ENCODE data around the gene FOXP2.
"Not testable (repeated sequence)": the region's sequence is repeated elsewhere in the genome, so short reads cannot be mapped to it uniquely, and the experiment has no call there.

The FOXP2 gene

GRCh38 chr7:114504586-114504985 is 90.0 kb downstream of the FOXP2 start:
- no peaks in the 10 kb centered on the region for H3K9me3 ChIP-seq (ENCODE audit: low read length)
- no peaks in the 10 kb centered on the region for H3K4me1 ChIP-seq (ENCODE audit: insufficient read depth, low read length, severe bottlenecking)
- H3K27me3 ChIP-seq (ENCODE audit: insufficient read depth, low read length) = no peaks in the 10 kb centered on the region
- no peak overlapping the region for H3K4me3 ChIP-seq (ENCODE audit: low read depth, low read length, poor library complexity, severe bottlenecking)
- no peaks in the 10 kb centered on the region for H4K20me1 ChIP-seq (ENCODE audit: insufficient read depth, low read length)
- H3K27ac ChIP-seq (ENCODE audit: low read depth, low read length, poor library complexity, severe bottlenecking) = no peak overlapping the region
- TF ChIP-seq EZH2 (IDR thresholded peaks at IDR 0.05; ENCODE audit: borderline replicate concordance, low read length) (no peak), CTCF (IDR thresholded peaks at IDR 0.05; ENCODE audit: low read length) (no peak)
- H3K36me3 ChIP-seq (ENCODE audit: insufficient read depth, low read length) = no peaks in the 10 kb centered on the region
- H3K4me2 ChIP-seq (ENCODE audit: low read length) = no peak overlapping the region
- H3K79me2 ChIP-seq (ENCODE audit: insufficient read depth, low read length) = no peaks in the 10 kb centered on the region
- no peaks in the 10 kb centered on the region for H3F3A ChIP-seq (ENCODE audit: insufficient read depth, low read length)
- H3K9me2 ChIP-seq (ENCODE audit: low read depth, low read length) = no peaks in the 10 kb centered on the region
- no peak overlapping the region for H2AFZ ChIP-seq (ENCODE audit: low read length)
- H3K9ac ChIP-seq (ENCODE audit: low read length) = no peak overlapping the region

- Histone ChIP-seq H2AFZ (ENCODE audit: low read length) (no peak overlapping the region), H3F3A (ENCODE audit: insufficient read depth, low read length) (no peaks in the 10 kb centered on the region), H3K4me1 (ENCODE audit: insufficient read depth, low read length, severe bottlenecking) (no peaks in the 10 kb centered on the region), H3K79me2 (ENCODE audit: insufficient read depth, low read length) (no peaks in the 10 kb centered on the region), H4K20me1 (ENCODE audit: insufficient read depth, low read length) (no peaks in the 10 kb centered on the region), H3K9ac (ENCODE audit: low read length) (no peak overlapping the region), H3K4me2 (ENCODE audit: low read length) (no peak overlapping the region), H3K36me3 (ENCODE audit: insufficient read depth, low read length) (no peaks in the 10 kb centered on the region), H3K27ac (ENCODE audit: low read depth, low read length, poor library complexity, severe bottlenecking) (no peak overlapping the region), H3K9me2 (ENCODE audit: low read depth, low read length) (peaks cover 8% of the 10 kb centered on the region; the same call in 1 of the 2 replicates), H3K4me3 (ENCODE audit: low read depth, low read length, poor library complexity, severe bottlenecking) (no peak overlapping the region), H3K9me3 (ENCODE audit: low read length) (no peaks in the 10 kb centered on the region), H3K27me3 (ENCODE audit: insufficient read depth, low read length) (no peaks in the 10 kb centered on the region)
- TF ChIP-seq CTCF (IDR thresholded peaks at IDR 0.05; ENCODE audit: low read length) (no peak), EZH2 (IDR thresholded peaks at IDR 0.05; ENCODE audit: borderline replicate concordance, low read length) (no peak)
These were observed 92.8 kb downstream of the FOXP2 start for GRCh38 chr7:114507381-114507780.

GRCh38 chr7:114508086-114508485 is 93.5 kb downstream of the FOXP2 start:
- H3K9me3 ChIP-seq (ENCODE audit: low read length) = no peaks in the 10 kb centered on the region
- H3K36me3 ChIP-seq (ENCODE audit: insufficient read depth, low read length) = no peaks in the 10 kb centered on the region
- no peaks in the 10 kb centered on the region for H3K4me1 ChIP-seq (ENCODE audit: insufficient read depth, low read length, severe bottlenecking)
- peaks cover 8% of the 10 kb centered on the region; the same call in 1 of the 2 replicates for H3K9me2 ChIP-seq (ENCODE audit: low read depth, low read length)
- no peaks in the 10 kb centered on the region for H4K20me1 ChIP-seq (ENCODE audit: insufficient read depth, low read length)
- no peaks in the 10 kb centered on the region for H3F3A ChIP-seq (ENCODE audit: insufficient read depth, low read length)
- TF ChIP-seq EZH2 (IDR thresholded peaks at IDR 0.05; ENCODE audit: borderline replicate concordance, low read length) = no peak
- TF ChIP-seq CTCF (IDR thresholded peaks at IDR 0.05; ENCODE audit: low read length) = no peak
- no peak overlapping the region for H3K4me3 ChIP-seq (ENCODE audit: low read depth, low read length, poor library complexity, severe bottlenecking)
- H3K79me2 ChIP-seq (ENCODE audit: insufficient read depth, low read length) = no peaks in the 10 kb centered on the region
- no peak overlapping the region for H3K27ac ChIP-seq (ENCODE audit: low read depth, low read length, poor library complexity, severe bottlenecking)
- no peak overlapping the region for H3K4me2 ChIP-seq (ENCODE audit: low read length)
- no peak overlapping the region for H2AFZ ChIP-seq (ENCODE audit: low read length)
- H3K9ac ChIP-seq (ENCODE audit: low read length) = no peak overlapping the region
- H3K27me3 ChIP-seq (ENCODE audit: insufficient read depth, low read length) = no peaks in the 10 kb centered on the region

- not testable (repeated sequence) for H4K20me1 ChIP-seq (ENCODE audit: insufficient read depth, low read length); H3K4me2 ChIP-seq (ENCODE audit: low read length); H3K36me3 ChIP-seq (ENCODE audit: insufficient read depth, low read length); H3K27me3 ChIP-seq (ENCODE audit: insufficient read depth, low read length); H2AFZ ChIP-seq (ENCODE audit: low read length); H3K4me1 ChIP-seq (ENCODE audit: insufficient read depth, low read length, severe bottlenecking); H3K27ac ChIP-seq (ENCODE audit: low read depth, low read length, poor library complexity, severe bottlenecking); H3K9me3 ChIP-seq (ENCODE audit: low read length); H3K9me2 ChIP-seq (ENCODE audit: low read depth, low read length); H3K9ac ChIP-seq (ENCODE audit: low read length); H3K79me2 ChIP-seq (ENCODE audit: insufficient read depth, low read length); H3F3A ChIP-seq (ENCODE audit: insufficient read depth, low read length); H3K4me3 ChIP-seq (ENCODE audit: low read depth, low read length, poor library complexity, severe bottlenecking)
These were observed 96.2 kb downstream of the FOXP2 start for GRCh38 chr7:114510824-114511223.
